NCI-H146 treated with DMSO at 0.1 percent for 48 hours (cell line): ENCODE results near the gene SART3.
A peak's percentile ranks its signal among the peaks of the same experiment; 100 is the strongest.
"Not testable (repeated sequence)": the region's sequence is repeated elsewhere in the genome, so short reads cannot be mapped to it uniquely, and the experiment has no call there.

ENCODE experiments used
- DNase-seq: peaks from one replicate; lab custom pipeline; 2025; ENCODE audit not compliant: unreplicated experiment; lab: John Stamatoyannopoulos, UW

Gene SART3

DNA sequence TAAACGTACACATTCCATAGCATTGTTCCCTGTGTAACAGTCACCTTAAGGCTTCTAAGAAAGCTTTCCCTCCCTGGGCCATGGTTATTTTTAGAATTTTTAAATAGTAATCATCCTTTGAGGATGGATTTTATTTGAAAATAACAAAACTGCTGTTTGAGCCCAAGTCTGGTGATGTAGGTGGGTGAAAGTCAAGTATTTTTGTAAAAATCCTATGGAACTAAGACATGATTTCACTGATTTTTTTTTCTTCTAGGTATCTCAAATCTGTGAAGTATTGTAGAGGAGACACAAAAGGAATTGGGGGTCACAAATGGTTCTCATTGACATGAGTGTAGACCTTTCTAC, 2.8 kb upstream of the SART3 start:
- no peak for DNase-seq

DNA sequence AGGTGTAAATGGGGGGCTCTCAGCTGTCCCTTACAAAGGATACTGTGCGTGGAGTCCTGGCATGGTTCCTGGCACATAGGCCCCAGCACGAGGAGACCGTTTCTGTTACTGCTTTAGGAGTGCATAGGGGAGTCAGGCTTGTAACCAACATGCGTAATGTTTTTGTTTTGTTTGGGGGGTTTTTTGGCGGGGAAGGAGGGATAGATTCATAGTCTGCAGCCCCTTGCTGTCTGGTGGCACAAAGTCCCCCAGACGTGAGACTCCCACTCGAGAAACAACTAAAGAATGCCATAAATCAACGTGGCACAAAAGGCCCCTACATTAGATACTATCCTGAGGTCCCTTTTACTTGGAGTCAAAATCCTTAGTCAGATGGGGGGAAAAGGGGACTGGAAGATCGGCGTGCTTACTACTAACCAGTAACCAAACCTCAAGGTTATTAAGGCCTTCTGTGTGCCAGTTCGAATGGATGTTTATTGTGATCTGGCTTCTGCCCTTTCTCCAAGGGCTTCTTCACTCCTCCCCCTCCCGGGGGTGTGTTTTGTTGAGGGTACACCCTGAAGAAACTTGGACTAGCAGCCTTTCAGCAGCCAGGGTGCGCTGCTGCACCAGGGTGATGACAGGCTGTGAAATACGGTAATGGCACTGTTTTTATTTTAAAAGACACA, 2.3 kb upstream of the SART3 start:
- DNase-seq = peak; percentile 62

DNA sequence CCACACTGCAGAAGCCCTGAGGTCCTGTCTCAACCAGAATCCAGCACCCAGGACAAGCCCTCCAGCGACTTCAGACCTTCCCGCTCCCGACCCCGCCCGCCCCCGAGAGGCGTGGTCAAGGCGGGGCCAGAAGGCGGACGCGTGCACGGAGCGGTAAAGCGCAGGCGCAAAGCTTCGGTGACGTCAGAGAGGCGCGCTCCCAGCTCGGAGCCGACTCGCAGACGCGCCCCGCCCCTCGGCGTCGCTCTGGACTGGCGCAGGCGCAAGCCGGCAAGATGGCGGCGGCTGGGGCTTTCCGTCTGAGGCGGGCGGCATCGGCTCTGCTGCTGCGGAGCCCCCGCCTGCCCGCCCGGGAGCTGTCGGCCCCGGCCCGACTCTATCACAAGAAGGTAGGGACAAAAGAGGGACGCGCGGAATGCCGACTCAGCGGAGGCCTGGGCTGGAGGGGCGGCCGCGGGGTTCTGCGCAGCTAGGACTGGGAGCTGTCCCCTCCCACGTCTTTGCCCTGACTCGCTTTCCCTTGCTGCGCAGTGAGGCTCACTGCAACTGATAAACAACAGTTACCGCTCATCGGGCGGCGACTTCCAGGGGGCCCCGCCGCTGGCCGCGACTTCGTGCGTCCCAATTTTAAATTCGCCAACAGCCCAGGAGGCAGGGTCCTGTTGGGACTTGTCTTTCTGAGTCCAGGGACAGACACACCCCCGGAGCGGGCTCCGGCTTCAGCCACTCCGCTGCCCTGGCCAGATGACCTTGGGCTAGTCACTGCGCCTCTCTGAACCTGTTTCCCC, 1.6 kb upstream of the SART3 start, which contains the start of gene ISCU:
TSS of gene ISCU (plus strand) at position 249 of the 788 bp plus-strand sequence. CDS start at position 276, 27 bp downstream.
- peak; percentile 89 for DNase-seq

DNA sequence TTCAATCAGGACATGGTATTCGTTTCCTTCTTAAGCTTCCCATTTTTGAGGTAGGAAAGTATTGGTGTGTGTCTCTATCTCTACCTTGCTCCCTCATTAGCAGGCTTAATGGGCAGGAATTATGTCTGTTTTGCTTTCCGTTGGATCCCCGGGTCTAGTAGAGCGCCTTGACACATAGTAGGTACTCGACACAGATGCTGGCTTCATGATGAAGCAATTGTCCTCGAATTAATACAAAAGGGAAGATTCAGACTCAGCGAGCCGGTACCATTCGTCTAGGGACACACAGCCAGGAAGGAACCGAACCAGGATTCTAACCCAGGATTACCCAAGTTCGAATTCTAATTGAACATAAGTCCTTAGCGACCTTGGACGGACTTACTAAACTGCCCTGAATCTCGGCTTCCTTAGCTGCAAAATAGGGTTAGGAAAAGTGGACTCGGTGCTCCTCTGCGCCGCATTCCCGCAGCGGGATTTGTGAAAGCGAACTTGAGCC, 927 bp upstream of the SART3 start:
- peak; percentile 44 for DNase-seq

- no peak for DNase-seq
Observed at GRCh38 chr12:108560321-108560721, 652 bp downstream of the SART3 start.

GRCh38 chr12:108559748-108560147, 1.2 kb downstream of the SART3 start:
- no peak for DNase-seq

DNA sequence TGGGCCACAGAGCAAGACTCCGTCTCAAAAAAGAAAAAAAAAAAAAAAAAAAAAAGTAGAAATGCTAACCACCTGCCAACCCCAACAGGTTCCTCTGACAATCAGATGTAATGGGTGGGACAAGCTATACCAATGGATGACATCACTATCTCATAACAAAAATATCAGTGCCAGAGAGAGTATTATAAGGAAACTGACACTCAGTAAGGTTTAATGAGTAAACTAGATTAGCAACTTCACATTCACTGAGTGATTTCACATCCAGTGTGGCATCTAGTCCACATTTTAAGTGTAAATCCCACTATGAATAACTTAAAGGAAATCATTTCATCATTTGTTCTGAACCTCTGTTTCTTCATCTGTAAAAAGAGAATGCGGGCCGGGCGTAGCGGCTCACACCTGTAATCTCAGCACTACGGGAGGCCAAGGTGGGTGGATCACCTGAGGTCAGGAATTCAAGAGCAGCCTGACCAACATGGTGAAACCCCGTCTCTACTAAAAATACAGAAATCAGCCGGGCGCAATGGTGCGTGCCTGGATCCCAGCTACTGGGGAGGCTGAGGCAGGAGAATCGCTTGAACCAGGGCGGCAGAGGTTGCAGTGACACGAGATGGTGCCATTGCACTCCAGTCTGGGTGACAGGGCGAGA, 1.8 kb downstream of the SART3 start:
- DNase-seq = no peak

GRCh38 chr12:108555383-108555782, 5.6 kb downstream of the SART3 start:
- DNase-seq = not testable (repeated sequence)

GRCh38 chr12:108553799-108554198, 7.2 kb downstream of the SART3 start:
- no peak for DNase-seq

DNA sequence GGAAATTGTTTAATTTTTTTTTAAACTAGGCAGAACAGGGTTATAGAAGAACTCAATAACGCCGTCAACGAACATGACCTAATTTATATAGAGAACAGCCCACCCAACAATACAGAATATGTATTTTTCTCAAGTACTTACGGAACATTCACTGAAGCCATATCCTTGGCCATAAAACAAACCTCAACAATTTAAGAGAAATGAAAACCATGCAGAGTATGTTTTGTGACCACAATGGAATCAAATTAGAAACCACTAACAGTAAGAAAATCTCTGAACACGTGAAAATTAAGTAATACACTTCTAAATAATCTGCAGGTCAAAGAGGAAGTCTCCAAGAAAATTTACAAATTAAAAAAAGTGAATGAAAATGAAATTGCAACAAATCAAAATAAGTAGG, 9.4 kb downstream of the SART3 start:
- DNase-seq = no peak

DNA sequence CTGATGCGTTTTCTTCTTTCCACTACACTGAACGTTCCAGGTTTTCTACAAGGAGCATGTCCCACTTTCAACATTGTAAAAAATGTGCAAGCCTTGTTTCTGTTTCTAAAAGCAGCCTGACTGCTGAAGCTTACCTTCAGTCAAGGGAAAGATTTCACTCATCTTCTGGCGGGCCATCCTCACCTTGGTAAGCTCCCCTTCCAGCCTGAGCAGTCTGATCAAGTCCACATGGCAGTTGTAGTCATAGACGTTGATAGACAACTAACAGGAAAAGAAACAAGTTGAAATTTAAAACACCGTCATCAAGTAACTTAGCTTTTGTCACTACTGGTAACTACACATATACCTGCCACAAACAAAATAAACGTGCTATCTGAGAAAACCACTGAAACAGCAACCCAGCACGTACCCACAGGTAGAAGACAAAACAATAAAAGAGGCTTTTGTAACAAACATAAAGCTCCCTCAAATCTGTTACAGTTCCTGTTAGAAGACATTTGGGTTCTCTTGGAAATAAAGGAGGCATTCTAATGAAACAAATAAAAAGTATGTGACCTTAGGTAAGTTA, 11.9 kb downstream of the SART3 start:
- no peak for DNase-seq

DNA sequence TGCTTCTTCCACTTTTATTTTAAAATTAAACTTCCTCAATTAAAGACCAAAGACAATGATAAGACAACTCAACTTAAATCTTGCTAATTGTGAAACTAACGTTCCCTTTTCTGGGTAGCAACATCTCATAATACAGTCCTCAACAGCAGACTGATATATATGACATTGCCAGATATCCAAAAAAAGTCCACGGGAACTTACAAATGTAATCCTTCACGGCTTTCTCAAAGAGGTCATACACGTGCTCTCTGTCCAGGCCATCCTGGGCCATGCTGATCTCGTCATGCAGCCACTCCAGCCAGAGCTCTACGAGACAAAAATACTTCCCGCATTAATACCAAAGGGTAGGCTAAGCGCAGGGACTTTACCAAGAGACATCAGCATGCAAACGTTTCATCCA, 13.3 kb downstream of the SART3 start:
- no peak for DNase-seq

DNA sequence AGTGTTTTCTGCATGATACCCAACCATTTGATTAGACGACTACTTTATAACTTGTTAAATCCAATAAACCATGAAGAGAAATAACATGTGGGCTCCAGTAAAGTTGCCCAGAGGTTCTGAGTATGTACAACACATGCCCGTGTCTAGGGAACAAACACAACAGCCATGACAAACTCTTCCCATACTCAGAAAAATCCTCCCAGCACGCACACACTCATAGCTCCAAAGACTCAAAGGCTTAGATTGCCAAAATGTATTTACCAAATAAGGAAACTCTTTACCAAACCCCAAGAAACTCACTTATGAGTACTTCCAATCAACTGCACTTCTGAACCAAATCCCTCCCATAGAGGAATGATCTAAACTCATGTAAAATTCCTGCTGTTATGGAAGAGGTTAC, 17.3 kb downstream of the SART3 start:
- no peak for DNase-seq

DNA sequence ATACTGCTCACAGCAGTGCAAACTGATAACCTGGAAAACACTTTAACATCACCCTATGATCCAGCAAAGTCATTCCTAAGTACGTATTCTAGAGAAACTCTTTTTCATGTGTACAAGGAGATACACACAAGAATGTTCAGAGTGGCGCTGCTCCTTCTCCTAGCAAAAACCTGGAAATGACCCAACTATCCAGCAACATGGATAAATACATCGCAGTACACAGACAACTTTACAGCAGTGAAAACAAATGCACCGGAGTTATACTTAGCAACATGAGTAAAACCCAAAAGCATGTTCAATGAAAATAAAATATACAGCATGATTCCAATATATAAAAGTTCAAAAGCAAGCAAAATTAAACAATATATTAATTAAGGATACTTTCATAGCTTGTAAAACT, 18.7 kb downstream of the SART3 start:
- no peak for DNase-seq

GRCh38 chr12:108538616-108539195, 22.3 kb downstream of the SART3 start:
- DNase-seq = no peak

GRCh38 chr12:108538146-108538545, 22.8 kb downstream of the SART3 start:
- DNase-seq = no peak

- no peak for DNase-seq
Observed at GRCh38 chr12:108531929-108532848, 28.8 kb downstream of the SART3 start.

- no peak for DNase-seq
Observed at GRCh38 chr12:108530161-108530560, 30.8 kb downstream of the SART3 start.

GRCh38 chr12:108527166-108527496, 33.8 kb downstream of the SART3 start:
- no peak for DNase-seq

DNA sequence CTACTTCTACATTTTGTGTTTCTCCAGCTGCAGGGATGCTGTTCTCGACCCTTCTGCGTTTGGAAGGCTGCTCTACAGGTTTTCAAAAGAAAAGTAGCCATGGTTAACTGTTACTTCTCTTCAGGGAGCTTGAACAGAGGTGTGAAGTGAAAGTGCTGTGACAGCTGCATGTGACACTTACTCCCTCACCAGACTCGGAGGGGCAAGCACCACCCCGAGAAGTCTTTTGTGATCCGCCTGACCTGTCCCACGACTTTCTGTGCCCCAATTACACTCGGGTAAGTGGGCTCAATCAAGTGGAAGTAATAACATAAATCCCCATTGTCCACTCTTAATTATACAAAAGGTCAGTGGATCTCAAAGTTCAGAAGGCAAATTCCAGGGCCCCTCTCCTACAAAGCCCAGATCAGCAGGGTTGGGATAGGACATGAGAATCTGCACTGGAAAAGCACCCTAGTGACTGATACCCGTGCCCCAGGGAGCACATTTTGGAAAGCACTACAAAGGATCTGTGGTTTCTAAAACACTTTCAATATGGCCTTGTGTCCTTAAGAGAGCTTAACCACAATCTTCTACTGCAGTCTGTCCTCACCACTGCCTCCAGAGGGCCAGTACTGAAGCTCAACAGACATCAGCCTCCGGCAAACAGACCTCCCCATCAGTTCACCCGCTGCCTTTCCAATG, 34.3 kb downstream of the SART3 start:
- DNase-seq = no peak
